Hepatic stellate cell (primary cell): ENCODE results near the gene CRYL1.

Experiments
- DNase-seq: peaks from one replicate; pipeline ENCODE4 v3.0.0; 2011; ENCODE audit warnings: low spot score

Gene CRYL1

DNA sequence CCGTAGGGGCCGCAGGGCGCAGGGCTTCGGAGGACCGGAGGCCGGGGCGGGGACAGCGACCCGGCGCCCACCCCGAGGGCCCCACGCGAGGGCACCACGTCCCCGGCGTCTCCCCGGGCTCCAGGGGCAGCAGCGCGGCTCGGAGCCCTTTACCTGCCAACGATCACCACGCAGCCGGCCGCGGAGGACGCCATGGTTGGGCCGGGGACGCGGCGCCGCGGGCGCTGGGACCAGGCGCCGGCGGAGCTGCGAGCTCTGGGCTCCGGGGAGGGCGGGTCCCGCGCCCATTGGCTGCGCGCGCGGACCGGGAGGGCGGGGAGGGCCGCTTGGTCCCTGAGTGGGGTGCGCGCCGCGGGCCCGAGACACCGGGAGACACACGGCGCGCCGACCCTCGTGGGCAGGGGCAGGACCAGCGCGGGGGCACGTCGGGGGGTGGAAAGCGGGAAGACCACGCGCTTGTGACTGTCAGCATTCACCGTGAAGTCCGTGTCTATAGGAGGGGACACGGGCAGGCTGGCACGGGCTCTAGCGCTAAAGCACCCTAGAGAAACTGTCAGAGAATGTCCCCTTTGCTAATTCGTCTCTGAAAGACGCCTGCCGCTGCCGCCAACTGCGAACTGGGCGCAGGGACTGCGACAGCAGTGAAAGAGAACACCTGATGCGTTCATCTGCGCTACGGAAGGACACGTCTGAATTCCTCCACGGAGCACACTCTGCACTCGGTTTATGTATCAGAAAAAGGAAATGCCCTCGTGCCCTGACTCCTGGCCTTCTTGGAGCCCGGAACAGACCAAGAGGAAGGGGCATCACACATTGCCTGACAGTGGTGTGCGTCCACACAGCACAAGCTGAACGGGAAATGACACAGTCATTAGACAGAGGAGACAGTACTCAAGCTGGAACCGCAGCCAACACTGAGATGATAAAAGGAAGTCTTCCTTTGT lies at the start of gene CRYL1:
CRYL1 (minus strand) TSS at position 257 of the 944 bp plus-strand sequence; CDS start at position 194, 63 bp downstream.
- peak; percentile 76 for DNase-seq

GRCh38 chr13:20573636-20574035 lies 48.0 kb upstream of the CRYL1 start:
- no peak for DNase-seq

- DNase-seq = no peak
Observed at GRCh38 chr13:20573186-20573585, 47.5 kb upstream of the CRYL1 start.

DNA sequence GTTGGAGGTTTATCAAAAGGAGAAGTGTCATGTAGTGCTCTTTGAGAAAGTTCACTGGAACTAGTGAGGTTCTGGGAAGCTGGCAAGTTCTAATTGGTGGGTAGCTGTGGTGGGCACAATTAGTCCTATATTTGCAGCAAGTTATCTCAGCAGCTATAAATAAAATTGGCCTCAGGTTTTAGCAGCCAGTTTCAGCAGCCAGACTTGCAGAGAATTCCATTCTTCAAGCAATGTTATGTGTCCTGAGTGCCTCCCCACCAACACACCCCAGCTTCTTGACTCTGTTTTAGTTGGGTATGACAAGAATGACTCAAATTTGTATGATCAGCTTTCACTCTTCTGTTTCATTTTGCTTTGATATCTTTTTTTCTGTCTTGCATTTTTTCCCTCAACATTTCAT lies 46.0 kb upstream of the CRYL1 start:
- DNase-seq = no peak

- no peak for DNase-seq
Observed at GRCh38 chr13:20570517-20570916, 44.9 kb upstream of the CRYL1 start.

DNA sequence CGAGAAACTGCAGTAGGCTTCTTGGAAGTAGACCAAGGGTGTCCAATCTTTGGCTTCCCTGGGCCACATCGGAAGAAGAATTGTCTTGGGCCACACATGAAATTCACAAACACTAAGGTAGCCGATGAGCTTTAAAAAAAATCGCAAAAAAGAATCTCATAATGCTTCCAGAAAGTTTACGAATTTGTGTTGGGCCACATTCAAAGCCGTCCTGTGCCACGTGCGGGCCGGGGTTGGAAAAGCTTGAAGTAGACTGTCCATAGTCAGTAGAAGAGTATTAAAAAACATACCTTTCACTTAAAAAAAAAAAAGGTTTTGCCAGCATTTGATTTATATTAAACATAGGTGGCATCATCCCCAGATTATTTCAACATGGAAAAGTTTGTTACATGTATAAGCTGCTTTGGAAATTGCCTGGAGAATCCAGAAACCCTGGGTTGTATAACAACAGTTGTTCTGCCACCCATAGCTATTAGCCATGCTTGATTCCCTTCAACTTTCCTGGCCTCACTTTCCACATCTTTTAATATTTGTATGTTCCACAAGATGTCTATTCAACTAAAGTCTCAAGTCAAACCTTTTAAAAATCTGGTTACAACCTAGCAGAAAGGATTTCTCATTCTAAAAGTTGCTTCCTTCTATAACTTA lies 42.3 kb upstream of the CRYL1 start:
- DNase-seq = no peak

GRCh38 chr13:20566898-20567874 lies 41.5 kb upstream of the CRYL1 start, which contains the start of gene IFT88:
IFT88 (plus strand) TSS chr13:20567157; CDS start chr13:20574386, 7,229 bp downstream.
- peak; percentile 88 for DNase-seq

DNA sequence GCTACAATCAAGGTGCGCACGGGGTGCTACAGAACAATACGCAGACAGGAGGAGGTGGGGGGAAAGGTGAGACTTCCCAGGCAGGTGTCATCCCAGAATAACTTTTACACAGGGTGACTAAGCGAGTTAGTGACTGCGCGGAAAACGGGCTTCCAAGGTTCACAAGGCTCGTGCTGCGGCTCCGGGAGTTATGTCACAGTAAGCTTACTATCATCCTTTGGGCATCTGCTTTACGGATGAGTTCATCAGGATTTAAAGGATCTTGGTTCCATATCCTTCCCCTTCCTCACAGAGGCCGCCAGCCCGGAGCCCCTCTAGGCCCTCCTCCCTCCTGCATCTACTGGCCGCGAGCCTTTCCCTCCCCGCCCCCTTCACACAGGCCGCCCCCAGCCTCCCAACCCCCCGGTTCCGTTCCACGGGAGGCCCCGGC lies 40.8 kb upstream of the CRYL1 start:
- DNase-seq = no peak

GRCh38 chr13:20565115-20565736 lies 39.6 kb upstream of the CRYL1 start:
- DNase-seq = no peak

DNA sequence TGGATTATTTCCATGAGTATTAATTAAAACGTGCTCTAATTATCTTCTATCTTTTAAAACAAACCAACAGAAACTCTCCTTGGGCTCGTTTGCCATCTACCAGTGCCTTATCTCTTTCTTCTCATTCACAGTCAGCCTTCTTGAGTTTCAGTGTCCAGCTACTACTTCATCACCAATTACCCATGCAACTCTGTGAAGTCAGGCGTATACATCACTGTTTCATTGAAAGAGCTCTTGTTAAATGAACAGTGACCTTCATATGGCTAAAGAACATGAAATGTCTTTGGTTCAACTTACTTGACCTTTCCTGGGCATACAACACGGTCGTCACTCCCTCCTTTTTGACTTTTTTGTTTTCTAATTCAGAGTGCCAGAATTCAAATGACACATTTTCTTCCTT lies 36.1 kb upstream of the CRYL1 start:
- DNase-seq = no peak

DNA sequence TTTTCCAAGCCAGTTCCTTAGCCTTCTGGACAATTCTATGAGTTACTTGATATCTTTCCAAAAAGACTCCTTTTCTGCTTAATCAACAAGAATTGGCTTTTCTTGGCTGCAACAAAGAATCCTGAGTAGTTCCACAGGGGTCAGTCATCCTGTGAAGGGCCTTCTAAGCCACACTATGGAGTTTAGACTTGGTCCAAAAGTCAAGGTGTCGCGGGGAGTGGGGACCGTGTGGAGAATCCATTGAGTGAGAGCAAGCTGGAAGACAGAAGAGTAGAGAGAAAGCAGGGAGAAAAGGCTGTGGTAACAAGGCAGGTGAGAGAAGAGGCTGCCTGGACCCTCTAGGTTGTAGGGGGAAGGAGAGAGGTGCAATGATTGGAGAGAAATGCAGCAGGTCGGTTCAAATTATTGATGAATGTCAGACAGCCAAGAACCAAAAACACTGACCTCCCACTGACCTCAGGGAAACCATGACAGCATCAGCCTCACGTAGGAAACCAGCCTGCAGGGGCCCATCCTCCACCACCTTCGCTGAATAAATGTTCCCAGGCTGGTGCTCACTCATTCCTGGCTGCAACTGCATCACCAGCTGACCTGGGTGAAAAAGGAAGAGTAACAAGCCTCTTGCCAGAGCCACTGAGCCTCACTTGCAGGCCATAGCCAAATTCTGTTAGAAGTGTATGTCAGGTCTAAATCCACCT lies 34.2 kb upstream of the CRYL1 start:
- no peak for DNase-seq

GRCh38 chr13:20558982-20559381 lies 33.3 kb upstream of the CRYL1 start:
- no peak for DNase-seq

DNA sequence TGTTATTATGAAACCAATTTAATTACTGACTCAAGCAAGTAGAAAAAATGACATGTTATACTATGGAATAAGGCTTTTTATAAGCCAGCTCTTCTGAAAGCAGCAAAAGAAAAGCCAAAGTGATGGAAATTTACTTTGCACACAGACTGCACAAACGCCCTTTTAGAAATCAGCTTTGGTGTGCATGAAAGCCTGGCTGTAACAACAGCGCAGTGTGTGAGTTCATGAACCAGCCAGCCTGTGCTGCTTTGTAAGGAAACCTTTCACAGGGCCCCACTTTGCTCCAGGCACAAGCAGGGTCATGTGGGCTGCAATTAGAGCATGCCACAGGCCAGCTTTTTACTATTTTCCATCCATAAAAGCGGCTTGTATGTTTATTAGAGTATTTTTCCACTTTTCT lies 27.7 kb upstream of the CRYL1 start:
- DNase-seq = no peak

DNA sequence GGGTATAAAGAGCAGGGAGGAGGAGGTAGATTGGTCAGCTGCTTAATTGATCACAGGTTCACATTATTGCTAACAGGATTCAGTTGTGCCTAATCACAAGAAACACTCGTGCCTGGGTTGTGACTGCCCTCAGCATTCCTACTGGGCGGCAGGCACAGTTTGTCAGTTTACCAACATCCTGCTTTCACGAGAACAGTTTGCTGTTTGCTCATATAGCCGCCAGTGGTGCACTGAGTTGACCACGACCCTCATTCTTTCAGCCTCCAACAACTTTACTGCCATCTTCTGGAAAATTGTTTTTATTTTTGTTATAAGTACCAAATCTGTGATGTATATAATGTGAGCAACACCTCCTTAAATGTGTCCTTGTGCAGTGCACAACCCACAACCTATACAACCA lies 25.1 kb upstream of the CRYL1 start:
- DNase-seq = no peak

DNA sequence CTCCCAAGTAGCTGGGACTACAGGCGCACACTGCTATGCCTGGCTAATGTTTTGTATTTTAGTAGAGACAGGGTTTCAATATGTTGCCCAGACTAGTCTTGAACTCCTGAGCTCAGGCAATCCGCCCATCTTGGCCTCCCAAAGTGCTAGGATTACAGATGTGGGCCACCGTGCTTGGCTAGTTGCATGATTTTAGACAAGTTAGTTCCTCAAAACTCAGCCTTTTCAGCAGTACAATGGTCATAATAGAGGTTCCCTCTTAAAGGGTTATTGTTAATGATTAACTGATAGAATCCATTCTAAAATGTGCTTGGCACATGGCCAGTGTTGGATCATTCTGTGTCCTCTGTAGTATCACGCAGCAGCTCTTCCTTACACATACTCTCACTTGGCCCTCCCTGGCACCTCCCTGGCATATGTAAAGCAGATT lies 21.8 kb upstream of the CRYL1 start:
- DNase-seq = no peak

GRCh38 chr13:20546556-20546955 lies 20.9 kb upstream of the CRYL1 start:
- no peak for DNase-seq

DNA sequence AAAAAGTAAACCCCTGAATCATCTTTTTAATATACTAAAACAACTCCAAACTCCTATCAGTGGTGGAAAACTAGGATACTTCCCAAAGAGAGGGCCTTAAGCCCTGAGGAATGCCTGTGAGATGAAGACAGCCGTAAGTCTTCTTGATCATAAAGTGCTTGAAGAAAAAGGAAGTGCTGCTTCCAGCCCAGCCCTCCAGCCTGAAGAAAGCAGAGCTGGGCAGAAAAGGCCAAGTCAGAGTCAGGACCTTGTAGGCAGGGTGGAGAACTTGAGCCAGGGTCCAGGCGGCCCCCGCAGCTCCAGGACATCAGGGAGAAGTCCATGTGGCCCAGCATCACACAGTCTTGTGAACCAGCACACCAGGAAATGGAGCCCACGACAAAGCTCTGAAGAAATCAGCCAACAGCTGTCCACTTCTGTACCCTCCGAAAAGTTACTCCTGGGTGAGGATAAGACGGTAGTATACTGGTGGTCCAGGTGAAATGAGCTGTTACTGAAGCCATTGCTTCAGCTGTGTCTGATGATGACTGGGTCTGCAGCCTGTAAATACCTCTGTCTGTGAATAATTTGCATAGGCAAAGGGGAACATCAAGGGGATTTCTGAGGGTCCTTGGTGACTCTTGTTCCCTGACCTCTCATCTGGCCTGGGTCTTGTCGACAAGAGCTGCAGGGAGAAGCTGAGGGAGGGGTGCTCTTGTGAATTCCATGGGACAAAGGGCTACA lies 18.7 kb upstream of the CRYL1 start:
- DNase-seq = no peak

- no peak for DNase-seq
Observed at GRCh38 chr13:20536992-20537391, 11.3 kb upstream of the CRYL1 start.

DNA sequence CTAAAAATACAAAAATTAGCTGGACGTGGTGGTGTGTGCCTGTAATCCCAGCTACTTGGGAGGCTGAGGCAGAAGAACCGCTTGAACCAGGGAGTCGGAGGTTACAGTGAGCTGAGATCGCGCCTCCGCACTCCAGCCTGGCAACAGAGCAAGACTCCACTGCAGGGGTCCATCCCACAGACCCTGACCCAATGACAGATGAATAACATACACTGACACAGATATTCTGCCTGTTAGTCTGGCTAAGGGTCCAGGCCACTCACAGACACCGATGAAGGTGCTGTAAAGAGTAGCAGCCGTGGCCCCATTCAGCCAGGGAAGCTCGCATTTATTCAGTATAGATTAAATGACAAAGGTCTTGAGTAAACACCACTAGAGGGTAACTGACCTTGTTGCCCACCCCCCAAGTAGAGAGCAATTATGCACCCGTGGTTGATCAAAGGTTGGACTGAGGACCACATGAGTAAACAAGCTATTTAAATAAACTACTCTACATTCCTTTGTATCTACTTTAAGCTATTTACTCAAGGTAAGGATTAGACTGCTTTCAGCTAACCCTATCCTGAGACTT lies 8.5 kb upstream of the CRYL1 start:
- DNase-seq = no peak

- no peak for DNase-seq
Observed at GRCh38 chr13:20528452-20528851, 2.8 kb upstream of the CRYL1 start.
